Amygdala (tissue), 56 donors: ENCODE measurements around the gene RUFY3.

ENCODE experiments used
- DNase-seq, 56 donors: peaks; one replicate each; lab custom pipeline; 2025; lab: John Stamatoyannopoulos, UW

The RUFY3 gene

GRCh38 chr4:70734168-70734954, 12.6 kb downstream of the RUFY3 start:
- DNase-seq, result peak in 9 of 56 donors; percentile 3 to 28 (median 7)

GRCh38 chr4:70734971-70735370, 13.2 kb downstream of the RUFY3 start:
- no peak for DNase-seq

- DNase-seq, result peak in 4 of 56 donors; percentile 1 to 16 (median 9)
Measured at GRCh38 chr4:70735915-70736314, 14.2 kb downstream of the RUFY3 start.

- no peak for DNase-seq
Measured at GRCh38 chr4:70737006-70737405, 15.2 kb downstream of the RUFY3 start.

- no peak for DNase-seq
Measured at GRCh38 chr4:70737409-70737808, 15.6 kb downstream of the RUFY3 start.

- DNase-seq, result no peak
Measured at GRCh38 chr4:70739496-70740337, 18.0 kb downstream of the RUFY3 start.

GRCh38 chr4:70741867-70742658, 20.3 kb downstream of the RUFY3 start:
- DNase-seq, result no peak

GRCh38 chr4:70743731-70744130, 22.0 kb downstream of the RUFY3 start:
- DNase-seq, result no peak

- DNase-seq, result no peak
Measured at GRCh38 chr4:70746179-70746839, 24.5 kb downstream of the RUFY3 start.

- DNase-seq, result no peak
Measured at GRCh38 chr4:70747874-70748273, 26.1 kb downstream of the RUFY3 start.

GRCh38 chr4:70749313-70749712, 27.5 kb downstream of the RUFY3 start:
- DNase-seq, result no peak

- no peak for DNase-seq
Measured at GRCh38 chr4:70752236-70752635, 30.5 kb downstream of the RUFY3 start.

- no peak for DNase-seq
Measured at GRCh38 chr4:70753630-70754029, 31.9 kb downstream of the RUFY3 start.

GRCh38 chr4:70754470-70754869, 32.7 kb downstream of the RUFY3 start:
- no peak for DNase-seq

- DNase-seq, result no peak
Measured at GRCh38 chr4:70754990-70755688, 33.4 kb downstream of the RUFY3 start.

GRCh38 chr4:70759126-70759525, 37.4 kb downstream of the RUFY3 start:
- no peak for DNase-seq

- DNase-seq, result no peak
Measured at GRCh38 chr4:70759627-70760026, 37.9 kb downstream of the RUFY3 start.

GRCh38 chr4:70760662-70761061, 38.9 kb downstream of the RUFY3 start:
- DNase-seq, result no peak

GRCh38 chr4:70761276-70761816, 39.6 kb downstream of the RUFY3 start:
- no peak for DNase-seq
